GM23248 (cell line): ENCODE results near the gene ADGRV1.

Experiments
- EZH2 ChIP-seq: fragments of 200-600 bp; sonication (generic); IDR thresholded peaks from 2 replicates; pipeline ENCODE4 v1.6.1; 2018; ENCODE audit warnings: antibody characterized with exemption, mild to moderate bottlenecking; ENCODE audit not compliant: insufficient read depth, poor library complexity, severe bottlenecking
- EZH2phosphoT487 ChIP-seq: fragments of 200-600 bp; sonication (generic); IDR thresholded peaks from 2 replicates; pipeline ENCODE4 v1.6.1; 2018; ENCODE audit warnings: antibody characterized with exemption, moderate library complexity, mild to moderate bottlenecking, low read depth; ENCODE audit not compliant: insufficient read depth

DNA sequence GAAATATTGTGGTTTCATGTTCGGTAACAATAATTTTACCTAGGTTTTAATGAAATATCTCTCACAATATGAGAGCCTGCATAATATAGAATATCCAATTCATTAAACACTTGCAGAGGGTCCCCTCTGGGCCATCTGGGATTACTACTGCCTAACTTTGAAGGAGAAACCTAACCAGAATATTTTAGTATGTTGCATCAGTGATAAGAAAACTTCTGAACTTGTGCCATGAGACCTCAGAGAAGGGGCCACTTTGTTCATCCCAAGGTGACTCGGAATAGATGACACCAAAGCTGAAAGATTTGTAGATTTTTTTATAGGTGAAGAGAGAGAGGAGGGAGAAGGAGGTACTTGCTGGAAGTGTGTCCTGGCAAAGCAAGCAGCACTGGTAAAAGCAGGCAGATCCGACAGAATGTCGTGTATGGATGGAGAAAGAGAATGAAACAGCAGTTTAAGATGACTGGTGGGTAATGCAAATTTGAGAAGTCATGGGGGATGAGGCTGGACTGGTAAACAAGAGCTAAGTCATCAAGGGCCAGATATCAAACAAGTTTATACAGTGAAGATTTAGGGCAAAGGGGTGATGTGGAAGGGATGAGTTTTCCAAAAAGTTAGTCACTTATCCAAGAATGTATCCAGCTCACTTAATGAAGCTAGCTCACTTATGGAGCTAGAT, 372.3 kb downstream of the ADGRV1 start:
- no peak for TF ChIP-seq EZH2
- TF ChIP-seq EZH2phosphoT487 = no peak
